Activated CD4-positive, alpha-beta T cell treated with anti-CD3 and anti-CD28 coated beads for 4 hours (primary cell): ENCODE measurements around the gene TRMT61A.

Source experiments
- DNase-seq, 2 donors: peaks; one replicate each; pipeline ENCODE4 v3.0.0-alpha.2; 2020

Gene TRMT61A

GRCh38 chr14:103548463-103549351 lies 19.7 kb downstream of the TRMT61A start:
- DNase-seq = no peak

GRCh38 chr14:103549361-103550311 lies 20.6 kb downstream of the TRMT61A start:
- DNase-seq = no peak

- DNase-seq = no peak
Observed at GRCh38 chr14:103550451-103551337, 21.7 kb downstream of the TRMT61A start.

DNA sequence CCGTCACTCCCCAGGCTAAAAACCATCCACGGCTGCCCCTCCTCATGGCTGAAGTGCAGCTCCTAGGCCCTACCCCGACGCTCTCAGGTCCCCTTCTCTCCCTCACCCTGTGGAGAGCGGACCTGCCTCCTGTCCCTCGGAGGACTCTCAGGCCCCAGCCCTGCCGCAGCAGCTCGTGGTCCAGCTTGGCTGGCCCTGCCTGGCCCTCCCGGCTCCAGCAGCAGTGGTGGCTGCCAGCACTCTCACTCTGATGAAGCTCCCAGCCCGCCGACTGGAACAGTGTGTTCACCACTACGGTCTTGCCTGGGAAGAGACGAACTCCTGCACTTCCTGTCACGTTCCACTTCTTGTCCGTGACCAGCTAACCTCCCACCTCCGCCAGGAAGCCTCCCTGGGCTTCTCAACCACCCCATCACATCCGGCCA lies 22.4 kb downstream of the TRMT61A start:
- DNase-seq = no peak

GRCh38 chr14:103552011-103552845 lies 23.2 kb downstream of the TRMT61A start:
- no peak for DNase-seq

GRCh38 chr14:103552846-103553210 lies 23.8 kb downstream of the TRMT61A start:
- no peak for DNase-seq

- DNase-seq = no peak
Observed at GRCh38 chr14:103555559-103556337, 26.8 kb downstream of the TRMT61A start.

GRCh38 chr14:103556946-103557758 lies 28.2 kb downstream of the TRMT61A start:
- DNase-seq = no peak

DNA sequence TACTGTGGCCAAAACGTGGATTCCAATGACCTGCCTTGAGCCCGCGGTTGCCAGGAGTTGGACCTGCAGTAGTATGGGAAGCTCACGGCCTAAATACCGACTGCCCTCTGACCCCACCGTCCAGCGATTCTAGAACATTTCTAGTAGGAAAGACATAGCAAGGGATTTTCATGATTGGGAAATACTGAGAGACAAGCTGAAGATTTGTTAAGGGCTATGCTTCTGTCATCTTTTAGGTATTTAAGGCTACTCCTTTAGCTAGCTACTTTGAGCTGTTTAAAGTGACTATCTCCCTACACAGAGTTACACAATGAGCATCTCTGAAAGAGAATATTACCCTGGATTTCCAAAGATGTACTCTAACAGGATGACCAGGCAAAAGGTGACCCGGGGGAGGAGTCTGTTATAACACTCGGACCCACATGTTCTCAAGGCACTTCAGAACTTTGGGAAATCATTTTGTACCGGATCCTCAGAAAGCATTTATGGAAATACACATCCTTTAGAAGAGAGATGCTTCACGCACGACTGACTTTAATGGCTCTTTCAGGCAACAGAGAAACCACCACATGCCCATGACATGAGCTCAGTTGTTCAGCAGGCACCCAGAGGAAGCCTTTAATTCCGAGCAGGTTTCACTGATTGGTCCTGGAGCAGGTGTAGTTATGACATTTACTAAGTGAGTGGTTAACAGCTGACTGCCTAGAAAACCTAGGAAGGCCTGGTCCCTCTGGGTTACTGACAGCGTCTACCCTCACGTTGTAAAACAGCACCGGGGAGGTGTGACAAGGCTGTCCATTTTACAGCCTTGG lies 29.3 kb downstream of the TRMT61A start:
- no peak for DNase-seq

- DNase-seq = no peak
Observed at GRCh38 chr14:103559766-103560165, 30.8 kb downstream of the TRMT61A start.

DNA sequence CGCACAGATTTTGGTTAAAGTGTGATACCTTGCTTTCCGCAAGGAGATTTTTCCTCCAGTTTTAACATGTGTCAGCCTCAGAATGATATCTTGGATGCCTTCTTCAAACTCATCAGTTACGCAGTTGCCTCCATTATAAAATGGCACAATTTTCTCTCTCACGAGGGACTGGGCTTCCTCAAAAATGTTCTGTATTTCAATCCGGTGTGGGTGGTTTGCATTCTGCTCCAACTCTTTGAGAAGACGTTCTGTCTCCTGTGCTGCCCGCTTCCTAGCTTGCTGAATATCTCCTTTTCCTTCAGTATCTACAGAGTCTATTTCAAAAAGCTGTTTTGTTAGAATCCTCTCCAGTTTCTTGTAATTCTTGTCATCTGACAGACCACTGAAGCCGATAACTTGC lies 31.7 kb downstream of the TRMT61A start:
- no peak for DNase-seq

GRCh38 chr14:103561381-103562178 lies 32.6 kb downstream of the TRMT61A start:
- DNase-seq = peak; percentile 28 to 37

GRCh38 chr14:103562179-103562428 lies 33.1 kb downstream of the TRMT61A start:
- DNase-seq = no peak

DNA sequence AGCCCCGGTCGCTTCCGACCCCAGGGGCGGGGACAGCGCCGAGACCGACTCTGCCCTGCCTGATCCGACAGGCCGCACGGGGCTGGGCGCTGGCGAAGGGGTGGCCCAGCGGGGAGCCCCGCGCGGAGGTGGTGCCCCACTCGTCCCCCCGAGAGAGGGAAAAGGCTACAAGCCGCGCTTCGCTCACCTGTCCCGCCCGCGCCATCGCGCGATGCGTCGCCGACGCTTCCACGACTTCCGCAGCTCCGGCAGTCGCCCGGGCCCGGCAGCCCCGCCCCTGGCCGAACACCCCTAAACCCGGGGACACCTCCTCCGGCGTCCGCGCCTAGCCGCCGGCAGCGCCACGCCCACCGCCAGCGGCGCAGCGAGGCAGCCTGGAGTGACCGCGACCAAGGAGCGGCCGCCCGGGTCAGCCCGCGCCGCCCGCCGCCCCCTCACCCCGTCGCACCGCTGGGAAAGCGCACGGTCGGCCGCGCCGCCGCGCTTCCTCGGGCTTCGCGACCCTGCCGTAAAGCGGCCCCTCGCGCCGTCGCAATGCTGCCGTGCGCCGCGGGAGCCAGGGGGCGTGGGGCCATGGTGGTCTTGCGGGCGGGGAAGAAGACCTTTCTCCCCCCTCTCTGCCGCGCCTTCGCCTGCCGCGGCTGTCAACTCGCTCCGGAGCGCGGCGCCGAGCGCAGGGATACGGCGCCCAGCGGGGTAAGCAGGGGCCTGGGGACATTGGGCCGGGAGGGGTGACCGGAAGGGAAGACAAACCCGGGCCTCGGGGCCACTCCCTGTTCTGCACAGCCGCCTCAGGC lies 33.6 kb downstream of the TRMT61A start, which contains the start of the genes BAG5 and COA8:
BAG5 (minus strand) TSS at position 229 of the 797 bp plus-strand sequence. CDS start 1,493 bp downstream, outside the sequence.
COA8 (plus strand) TSS at position 532 of the 797 bp plus-strand sequence; CDS start at position 574, 42 bp downstream.
- peak; percentile 82 to 84 for DNase-seq

GRCh38 chr14:103563226-103563620 lies 34.2 kb downstream of the TRMT61A start:
- peak in 1 of 2 donors; percentile 20 for DNase-seq

DNA sequence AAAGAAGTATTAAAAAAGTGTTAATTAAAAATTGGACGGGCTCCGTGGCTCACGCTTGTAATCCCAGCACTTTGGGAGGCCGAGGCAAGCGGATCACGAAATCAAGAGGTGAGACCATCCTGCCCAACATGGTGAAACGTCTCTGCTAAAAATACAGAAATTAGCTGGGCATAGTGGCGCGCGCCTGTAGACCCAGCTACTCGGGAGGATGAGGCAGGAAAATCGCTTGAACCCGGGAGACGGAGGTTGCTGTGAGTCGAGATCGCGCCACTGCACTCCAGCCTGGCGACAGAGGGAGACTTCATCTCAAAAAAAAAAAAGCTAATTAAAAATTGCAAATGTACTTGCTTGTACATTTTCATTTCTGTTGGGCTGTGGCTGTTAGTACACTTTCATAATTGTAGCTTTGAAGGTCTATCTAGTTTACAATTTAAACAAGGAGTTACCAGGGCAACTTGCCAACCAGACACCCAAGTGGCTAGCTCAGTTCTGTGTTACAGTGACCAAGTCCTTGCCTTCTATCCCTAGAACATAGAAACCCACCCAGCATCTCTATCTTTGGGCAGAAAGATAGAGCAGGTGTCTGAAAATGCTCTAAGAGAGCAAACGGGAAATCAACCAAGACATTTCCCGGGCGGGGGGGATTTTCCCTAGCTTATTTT lies 35.0 kb downstream of the TRMT61A start:
- DNase-seq = no peak

DNA sequence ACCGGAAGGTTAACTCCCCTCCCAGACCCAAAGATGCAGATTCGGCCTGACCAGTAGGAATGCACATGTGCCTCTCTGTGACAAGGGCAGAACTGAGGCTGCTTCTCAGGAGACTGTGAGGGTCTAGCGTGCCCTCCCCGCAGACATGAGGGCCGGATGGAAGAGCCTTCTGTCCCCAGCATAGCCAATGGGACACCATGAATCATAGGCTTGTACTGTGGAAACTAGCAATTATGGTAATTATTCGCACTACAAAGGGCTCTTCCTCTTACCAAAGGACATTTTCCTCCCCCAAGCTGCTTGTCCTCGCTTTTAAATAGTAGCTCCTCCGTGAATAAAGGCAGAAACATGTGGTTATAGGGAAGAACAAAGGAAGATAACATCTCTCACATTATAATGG lies 40.0 kb downstream of the TRMT61A start:
- DNase-seq = no peak
